GM21786 (cell line): ENCODE results near the gene COL4A6.

ENCODE experiments used
- ATAC-seq: cut with Tn5 transposase; IDR thresholded peaks from one replicate; pipeline ENCODE4 v1.9.1; 2021; ENCODE audit not compliant: unreplicated experiment

COL4A6 gene

GRCh38 chrX:108332281-108332680, 105.9 kb downstream of the COL4A6 start:
- ATAC-seq, result no peak

GRCh38 chrX:108331126-108331909, 106.9 kb downstream of the COL4A6 start:
- ATAC-seq, result no peak

GRCh38 chrX:108323751-108324150, 114.5 kb downstream of the COL4A6 start:
- no peak for ATAC-seq

GRCh38 chrX:108322234-108322633, 116.0 kb downstream of the COL4A6 start:
- no peak for ATAC-seq

GRCh38 chrX:108316456-108316855, 121.8 kb downstream of the COL4A6 start:
- no peak for ATAC-seq

- no peak for ATAC-seq
Observed at GRCh38 chrX:108313669-108314068, 124.6 kb downstream of the COL4A6 start.

GRCh38 chrX:108312957-108313356, 125.3 kb downstream of the COL4A6 start:
- ATAC-seq, result no peak

- ATAC-seq, result no peak
Observed at GRCh38 chrX:108312011-108312410, 126.2 kb downstream of the COL4A6 start.

GRCh38 chrX:108310506-108310905, 127.7 kb downstream of the COL4A6 start:
- no peak for ATAC-seq

- no peak for ATAC-seq
Observed at GRCh38 chrX:108309144-108309543, 129.1 kb downstream of the COL4A6 start.

- ATAC-seq, result no peak
Observed at GRCh38 chrX:108307132-108308085, 130.8 kb downstream of the COL4A6 start.

- ATAC-seq, result no peak
Observed at GRCh38 chrX:108306086-108306485, 132.1 kb downstream of the COL4A6 start.

GRCh38 chrX:108304757-108305156, 133.5 kb downstream of the COL4A6 start:
- no peak for ATAC-seq

- ATAC-seq, result no peak
Observed at GRCh38 chrX:108304210-108304609, 134.0 kb downstream of the COL4A6 start.

- ATAC-seq, result no peak
Observed at GRCh38 chrX:108303682-108304081, 134.5 kb downstream of the COL4A6 start.

GRCh38 chrX:108299704-108300103, 138.5 kb downstream of the COL4A6 start:
- ATAC-seq, result no peak

GRCh38 chrX:108299101-108299591, 139.1 kb downstream of the COL4A6 start:
- peak; percentile 74 for ATAC-seq

- no peak for ATAC-seq
Observed at GRCh38 chrX:108298165-108298602, 140.0 kb downstream of the COL4A6 start.

- no peak for ATAC-seq
Observed at GRCh38 chrX:108297290-108297689, 140.9 kb downstream of the COL4A6 start.

- no peak for ATAC-seq
Observed at GRCh38 chrX:108292053-108292452, 146.2 kb downstream of the COL4A6 start.

- ATAC-seq, result no peak
Observed at GRCh38 chrX:108285918-108286317, 152.3 kb downstream of the COL4A6 start.

GRCh38 chrX:108285356-108285755, 152.9 kb downstream of the COL4A6 start:
- no peak for ATAC-seq
